Stimulated activated CD4-positive, alpha-beta T cell treated with anti-CD3 and anti-CD28 coated beads, Interleukin-1b, Interleukin-23, amount 100 ng/mL, for 24 hours (primary cell): ENCODE data around the gene MBD4.
"Not testable (repeated sequence)": the region's sequence is repeated elsewhere in the genome, so short reads cannot be mapped to it uniquely, and the experiment has no call there.

Experiments used
- DNase-seq, 4 experiments: peaks; one replicate each; pipeline ENCODE4 v3.0.0-alpha.2; 2020; ENCODE audit warnings: low read depth in 4 of 4, low spot score in 1 of 4

MBD4 gene

DNA sequence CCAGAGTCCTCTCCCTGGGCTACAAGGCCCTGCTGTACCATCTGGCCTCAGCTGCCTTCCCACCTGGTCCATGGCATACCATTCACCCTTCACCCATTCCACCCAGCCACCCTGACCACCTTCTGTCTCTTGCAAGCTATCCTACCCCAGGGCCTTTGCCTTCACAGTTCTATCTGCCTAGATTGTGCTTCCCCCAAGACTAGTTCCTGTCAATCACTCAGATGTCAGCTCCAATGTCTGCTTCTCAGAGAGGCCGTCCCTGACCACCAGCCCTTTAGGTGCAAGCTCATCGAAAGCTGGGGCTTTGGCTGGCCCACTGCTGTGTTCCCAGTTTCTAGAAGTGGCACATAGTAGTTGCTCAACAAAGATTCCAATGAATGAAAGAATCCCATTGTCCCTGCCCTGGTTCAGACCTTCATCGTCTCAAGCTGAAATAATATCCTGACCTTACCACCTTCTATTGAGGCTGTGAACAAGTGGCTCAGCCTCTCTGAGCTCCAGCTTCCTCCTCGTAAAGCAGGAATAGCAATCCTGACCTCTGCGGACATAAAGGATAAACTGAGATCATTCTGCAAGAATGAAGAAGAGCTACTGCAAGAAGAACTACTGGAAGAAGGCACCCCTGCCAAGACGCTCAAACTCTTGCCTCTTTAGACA is 27.1 kb downstream of the MBD4 start:
- no peak for DNase-seq

DNA sequence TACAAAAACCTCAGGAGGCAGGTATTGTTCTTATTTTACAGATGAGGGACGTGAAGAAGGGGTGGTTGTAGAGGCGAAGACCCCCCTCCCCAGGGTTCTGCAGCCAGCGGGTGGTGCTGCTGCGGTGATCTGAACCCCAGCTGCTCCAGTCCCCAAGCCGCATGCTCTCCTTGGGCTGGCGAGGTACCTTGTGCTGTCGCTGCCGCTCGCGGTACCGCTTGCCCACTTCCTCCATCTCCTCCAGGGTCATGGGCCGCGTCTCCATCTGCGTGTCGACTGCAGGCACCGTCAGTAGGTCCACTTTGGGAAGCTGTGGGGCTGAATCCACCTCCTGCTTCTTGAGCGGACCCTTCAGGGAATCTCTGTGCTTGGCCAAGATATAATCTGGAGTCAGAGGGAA is 28.8 kb downstream of the MBD4 start:
- DNase-seq, result no peak

DNA sequence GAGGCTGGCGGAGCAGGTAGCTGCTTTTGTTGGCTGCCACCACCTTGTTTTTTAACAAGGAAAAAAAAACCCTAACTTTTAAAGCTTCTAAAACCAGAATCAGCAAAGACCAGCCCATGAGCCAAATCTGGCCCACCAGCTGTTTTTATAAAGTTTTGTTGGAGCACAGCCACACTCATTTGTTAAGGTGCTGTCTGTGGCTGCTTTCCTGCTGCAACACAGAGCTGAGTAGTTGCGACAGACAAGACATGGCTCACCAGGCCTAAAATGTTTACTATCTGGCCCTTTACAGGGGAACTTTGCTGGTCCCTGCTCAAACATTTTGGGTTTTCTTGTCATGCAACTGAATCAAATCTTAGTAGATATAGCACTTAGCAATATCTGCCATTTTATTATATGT is 30.2 kb downstream of the MBD4 start:
- DNase-seq, result no peak

DNA sequence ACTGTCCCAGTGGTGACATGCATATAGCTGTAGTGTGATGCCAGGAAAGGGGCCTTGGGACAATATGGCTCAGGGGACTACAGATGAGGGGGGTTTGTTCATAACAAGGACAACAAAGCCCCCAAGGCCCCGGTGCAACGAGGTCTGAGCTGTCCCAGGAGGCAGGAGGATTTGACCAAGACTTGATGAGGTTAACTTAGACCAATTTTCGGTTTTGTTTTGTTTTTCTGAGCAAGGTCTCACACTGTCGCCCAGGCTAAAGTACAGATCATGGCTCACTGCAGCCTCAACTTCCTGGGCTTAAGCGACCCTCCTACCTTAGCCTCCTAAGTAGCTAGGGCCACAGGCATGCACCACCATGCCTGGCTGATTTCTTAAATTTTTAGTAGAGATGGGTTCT is 35.1 kb downstream of the MBD4 start:
- DNase-seq, result no peak

DNA sequence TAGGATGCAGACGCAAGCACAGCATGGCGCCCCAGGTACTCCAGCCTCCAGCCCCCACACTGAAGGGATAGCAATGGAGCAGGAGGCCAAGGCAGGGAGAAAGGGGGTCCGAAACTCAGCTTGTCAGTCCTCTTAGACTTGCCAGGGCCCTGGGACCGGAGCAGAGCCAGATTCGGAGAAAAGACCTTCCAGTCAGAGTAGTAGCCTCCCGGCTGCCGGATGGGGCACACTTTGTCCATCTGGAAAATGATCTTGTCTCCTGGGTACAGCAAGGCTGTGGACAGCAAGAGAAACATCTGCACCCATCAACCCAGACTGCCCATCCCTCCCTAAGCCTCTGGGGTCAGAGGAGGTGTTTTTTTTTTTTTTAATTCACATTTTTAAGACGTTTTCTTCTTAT is 35.6 kb downstream of the MBD4 start:
- DNase-seq, result no peak

DNA sequence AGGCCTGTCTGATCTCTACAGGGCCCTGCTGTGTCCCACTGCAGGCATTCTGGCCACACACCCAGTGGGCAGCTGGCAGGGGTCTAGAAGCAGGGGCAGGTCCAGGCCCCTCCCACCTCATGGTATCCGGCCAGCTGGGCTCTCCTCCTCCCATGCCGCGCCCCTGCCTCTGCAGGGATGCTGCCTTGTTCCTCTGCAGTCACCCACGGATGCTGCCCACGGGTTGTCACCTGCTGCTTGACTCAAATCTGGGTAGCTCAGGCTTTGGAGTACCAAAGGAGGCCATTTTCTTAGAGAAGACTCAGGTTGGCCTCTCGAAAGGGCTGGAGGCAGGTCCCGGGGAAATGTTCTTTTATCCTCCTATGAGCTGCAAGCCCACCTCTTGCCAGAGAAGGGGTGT is 36.3 kb downstream of the MBD4 start:
- no peak for DNase-seq

DNA sequence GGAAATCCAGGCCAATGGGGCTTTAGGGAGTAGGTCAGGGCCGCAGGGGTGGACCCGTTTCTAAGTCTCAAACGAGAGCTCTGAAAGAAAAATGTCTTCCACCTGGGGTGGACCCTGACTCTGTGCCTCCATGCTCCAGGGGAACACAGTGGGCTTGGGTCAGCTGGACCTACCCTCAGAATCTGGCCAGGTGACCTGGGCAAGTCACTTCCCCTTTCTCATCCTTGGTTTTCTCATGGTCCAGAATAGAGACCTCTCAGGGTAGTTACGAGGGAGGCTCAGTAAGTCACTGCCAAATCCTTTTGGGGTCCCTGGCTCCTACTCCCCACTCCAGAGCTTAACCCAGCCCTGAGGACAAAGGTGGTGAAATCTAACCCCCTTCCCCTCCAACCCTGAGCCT is 37.1 kb downstream of the MBD4 start:
- DNase-seq, result no peak

DNA sequence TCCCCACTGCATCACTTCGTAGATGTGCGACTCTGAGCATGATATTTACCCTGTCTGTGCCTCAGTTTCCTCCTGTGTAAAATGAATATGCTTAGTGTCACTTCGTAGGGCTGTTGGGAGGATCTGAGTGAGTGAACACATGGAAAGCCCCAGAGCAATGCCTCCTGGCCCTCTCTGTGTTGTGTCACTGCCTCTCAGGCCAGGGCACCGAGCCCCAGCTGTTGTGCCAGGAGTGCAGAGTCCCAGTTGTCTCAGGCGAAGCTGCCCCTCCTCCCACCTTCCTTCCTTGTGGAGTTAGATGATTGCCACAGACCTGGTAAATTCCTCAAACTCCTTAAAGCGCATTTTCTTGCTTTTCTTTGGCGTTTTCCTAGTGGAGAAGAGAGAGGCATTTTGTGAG is 37.5 kb downstream of the MBD4 start:
- DNase-seq, result no peak

DNA sequence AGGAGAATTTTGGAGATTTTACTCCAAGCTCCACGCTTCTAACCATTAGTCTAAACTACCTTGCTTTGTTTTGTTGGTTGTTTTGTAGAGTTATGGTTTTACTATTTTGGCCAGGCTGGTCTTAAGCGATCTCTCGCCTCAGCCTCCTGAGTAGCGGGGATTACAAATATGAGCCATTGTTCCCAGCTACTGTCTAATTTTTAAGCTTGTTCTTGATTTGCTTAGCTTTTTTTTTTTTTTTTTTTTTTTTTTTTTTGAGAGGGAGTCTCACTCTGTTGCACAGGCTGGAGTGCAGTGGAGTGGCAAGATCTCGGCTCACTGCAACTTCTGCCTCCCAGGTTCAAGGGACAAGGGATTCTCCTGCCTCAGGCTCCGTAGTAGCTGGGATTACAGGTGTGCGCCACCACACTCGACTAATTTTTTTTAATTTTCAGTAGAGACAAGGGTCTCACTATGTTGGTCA is 39.8 kb downstream of the MBD4 start:
- no peak for DNase-seq

DNA sequence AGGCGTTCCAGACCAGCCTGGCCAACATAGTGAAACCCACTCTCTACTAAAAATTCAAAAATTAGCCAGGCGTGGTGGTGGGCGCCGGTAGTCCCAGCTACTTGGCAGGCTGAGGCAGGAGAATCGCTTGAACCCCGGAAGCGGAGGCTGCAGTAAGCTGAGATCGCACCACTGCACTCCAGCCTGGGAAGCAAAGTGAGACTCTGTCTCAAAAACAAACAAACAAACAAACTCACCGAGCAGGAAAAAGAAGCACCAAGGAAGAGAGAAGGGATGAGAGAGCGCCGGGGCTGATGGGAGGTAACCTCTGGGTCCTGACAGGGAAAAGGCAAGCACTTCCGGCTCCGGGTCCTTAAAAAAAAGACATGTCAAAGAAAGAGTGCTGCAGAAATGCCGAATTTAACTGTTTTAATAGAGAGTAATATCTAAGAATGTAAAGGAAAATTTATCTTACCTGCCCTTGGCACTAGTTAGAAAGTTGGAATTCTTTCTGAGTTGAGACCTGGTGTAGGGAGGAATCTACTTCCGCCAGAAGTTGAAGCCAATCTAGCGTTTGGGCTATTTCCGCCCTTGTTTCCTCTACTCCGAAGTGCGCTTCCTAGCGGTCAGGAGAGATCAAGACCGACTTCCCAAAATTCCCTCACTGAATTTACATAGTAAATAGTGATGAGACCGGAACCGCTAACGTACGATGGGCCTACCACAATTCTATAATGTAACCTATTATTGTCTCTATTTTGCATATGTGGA is 40.4 kb downstream of the MBD4 start:
- peak; percentile 42 to 54 (median 46) for DNase-seq

DNA sequence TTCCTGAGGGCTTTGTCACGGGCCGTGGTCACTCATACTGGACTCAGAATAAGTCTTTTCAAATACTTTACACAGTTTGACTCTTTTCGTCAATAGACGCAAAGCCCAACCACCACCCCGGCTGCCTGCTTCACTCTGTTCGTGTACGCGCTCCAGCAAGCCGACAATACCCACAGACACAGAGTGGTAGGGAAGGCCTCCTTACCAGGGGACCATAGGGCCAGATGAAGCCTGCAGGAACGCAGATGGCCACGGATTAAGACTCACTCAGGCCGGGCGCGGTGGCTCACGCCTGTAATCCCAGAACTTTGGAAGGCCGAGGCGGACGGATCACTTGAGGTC is 41.0 kb downstream of the MBD4 start:
- no peak for DNase-seq

DNA sequence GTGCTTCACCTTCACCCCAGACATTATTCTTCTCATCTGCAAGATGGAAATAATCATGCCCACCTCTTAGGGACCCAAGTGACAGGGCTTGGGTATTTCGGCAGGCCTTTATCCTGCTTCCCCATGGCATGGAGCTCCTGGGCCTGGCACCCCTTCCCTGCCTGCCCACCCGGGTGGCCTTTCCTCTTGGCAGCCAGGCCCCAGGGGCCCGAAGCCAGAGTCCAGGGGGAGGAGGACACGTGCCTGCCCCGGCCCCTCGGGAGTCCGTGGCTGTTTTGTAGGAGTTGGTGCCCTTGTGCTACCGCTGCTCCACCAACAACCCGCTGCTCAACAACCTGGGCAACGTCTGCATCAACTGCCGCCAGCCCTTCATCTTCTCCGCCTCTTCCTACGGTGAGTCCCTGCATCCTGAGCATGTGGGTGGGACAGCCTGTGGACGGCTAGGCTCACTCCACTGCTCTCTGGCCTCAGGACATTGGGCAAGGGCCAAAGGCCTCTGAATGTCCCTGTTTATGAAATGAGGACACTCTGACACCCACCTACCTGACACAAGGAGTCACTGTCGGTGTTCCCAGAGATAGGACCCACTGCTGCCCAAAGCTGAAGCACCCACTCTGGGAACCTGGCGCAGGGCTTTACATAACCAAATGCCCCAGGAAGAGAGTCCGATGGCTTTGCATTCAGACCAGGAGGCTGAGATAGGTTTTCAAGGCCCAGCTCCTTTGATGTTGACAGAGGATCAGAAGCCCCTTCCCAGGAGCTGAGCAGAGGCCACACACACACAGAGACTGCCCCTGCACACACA is 45.8 kb downstream of the MBD4 start:
- DNase-seq, result not testable (repeated sequence)

DNA sequence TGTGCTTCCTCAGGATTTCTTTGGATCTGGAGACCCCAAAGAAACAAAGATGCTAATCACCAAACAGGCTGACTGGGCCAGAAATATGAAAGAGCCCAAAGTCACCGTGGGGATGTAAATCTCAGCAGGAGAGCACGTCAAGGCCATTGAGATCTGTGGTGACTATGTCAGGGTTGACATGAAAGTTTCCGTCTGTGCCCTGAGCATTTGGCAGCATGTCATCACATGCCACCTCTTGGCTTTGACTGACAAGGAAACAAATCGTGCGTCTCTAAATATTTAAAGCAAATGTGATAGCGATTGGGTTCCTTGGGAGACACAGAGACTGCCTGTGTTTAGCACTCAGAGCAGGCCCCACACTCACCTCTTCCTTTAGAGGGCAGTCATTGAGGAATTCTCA is 46.5 kb downstream of the MBD4 start:
- no peak for DNase-seq

DNA sequence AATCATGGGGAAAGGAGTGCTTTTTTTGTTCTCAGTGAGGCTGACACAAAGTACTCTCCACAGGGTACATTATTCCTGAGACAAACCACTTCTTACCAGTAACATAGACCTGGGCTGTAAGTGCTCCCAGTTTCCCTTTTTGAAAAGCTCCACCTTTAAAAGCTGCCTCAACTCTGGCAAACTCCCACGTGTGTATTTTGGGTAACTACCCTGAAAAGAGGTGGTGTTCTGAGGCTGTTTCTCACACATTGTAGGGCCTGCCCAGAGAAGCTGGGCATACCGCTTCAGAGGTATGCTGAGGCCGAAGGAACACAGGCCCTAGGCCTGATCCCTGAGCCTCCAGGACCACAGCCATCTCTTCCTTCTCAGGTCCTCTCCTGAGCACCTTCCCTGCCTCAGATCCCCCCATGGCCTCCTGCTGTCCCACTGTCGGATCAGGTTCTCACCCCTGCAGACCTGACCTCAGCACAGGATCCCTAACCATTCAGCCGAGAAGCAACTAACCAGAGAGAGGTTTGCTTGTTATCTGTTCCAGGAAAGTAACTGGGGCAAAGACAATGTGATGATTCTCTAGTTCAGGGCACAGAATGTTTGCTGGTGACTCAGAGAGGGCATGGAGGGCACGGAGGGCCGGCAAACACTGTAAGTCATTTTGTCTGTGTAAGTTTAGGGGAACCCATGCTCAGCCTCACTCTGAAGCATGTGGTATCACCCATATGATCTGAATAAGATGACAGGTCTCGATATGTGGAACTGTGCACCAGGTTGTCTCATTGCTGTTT is 47.5 kb downstream of the MBD4 start:
- not testable (repeated sequence) for DNase-seq

DNA sequence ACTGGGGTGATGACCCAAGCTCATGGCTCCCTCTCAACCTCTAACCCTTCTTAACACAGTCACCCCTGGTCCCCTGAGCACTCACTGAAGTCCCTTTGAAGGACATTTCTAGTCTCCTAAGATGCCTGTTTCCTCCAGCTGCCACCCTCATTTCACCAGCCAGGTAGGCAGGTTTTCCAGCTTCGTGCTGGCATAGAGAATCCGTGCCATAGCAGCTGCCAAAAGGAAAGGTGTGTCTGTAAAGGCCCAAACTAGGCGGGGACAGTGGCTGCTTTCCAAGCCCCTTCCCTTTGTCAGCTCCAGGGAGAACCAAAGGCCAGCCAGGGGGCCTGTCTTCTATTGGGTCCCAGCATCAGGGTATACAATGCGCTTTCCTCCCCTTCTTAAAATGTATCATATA is 48.2 kb downstream of the MBD4 start:
- DNase-seq, result not testable (repeated sequence)

DNA sequence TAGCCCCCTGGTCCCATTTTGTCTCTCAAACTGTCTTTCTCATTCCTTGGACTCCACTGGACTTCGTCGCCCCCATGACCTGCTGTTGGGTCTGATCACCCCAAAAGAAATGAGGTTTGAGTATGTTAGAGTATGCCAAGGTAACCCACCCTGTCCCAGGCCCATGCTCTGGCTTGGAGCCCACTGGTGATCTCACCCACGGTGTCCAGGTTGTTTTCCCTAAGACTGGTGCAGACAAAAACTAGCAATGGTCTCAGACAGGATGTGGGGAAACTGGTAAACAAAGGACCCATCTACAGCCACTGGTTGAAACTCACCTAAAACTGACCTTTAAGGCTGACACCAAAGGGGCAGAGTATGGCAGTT is 50.2 kb downstream of the MBD4 start:
- no peak for DNase-seq

DNA sequence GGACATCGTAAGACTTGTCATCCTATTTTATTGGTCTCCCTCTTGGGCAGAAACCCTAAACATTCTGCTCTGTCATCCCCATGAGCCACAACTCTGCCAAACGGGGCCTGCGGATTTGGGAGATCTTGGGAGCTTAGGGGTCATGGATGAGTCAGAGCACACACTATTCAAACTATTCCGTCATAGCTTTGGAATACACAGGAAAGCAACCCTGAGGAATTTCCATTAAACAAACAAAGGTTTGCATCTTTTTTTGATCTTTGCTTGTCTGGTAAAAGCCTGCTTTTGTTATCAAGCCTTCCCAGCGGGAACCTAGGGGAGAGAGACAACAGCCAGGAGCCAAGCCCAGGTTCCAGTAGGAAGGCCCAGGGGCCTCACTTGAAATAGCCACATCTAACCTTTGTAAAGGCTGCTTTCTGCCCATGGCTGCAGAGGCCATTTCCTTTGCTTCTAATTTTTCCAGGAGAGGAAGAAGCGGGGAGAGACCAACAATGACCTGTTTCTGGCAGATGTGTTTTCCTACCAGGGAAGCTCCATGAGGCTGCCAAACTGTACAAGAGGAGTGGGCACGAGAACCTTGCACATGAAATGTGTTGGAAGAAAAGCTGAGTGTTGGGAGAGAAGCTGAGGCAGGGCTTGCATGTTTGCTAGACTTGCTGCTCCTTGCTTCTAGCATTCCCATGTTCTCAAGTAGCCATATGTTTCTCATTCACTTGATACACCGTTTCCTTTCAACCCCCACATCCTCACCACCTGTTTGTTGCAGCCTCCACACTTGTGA is 50.8 kb downstream of the MBD4 start:
- not testable (repeated sequence) for DNase-seq

DNA sequence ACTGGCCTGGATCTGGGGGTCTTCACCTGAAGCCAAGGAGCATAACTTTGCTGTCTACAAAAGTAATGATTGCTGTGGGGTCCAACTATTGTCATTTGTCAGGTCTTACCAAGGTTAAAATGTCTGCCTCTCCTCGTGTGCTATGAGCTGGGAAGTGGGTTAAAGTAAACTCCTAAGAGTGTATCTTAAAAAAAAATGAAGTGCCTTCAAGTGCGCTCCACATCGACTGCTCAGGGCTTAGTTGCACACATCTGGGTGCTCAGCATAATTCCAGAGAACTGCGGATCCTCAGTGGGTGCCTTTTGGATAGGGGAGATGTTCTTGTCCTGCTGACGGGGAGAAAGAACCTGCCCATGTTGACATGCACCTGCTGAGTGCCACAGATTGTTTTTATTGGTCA is 52.3 kb downstream of the MBD4 start:
- no peak for DNase-seq

DNA sequence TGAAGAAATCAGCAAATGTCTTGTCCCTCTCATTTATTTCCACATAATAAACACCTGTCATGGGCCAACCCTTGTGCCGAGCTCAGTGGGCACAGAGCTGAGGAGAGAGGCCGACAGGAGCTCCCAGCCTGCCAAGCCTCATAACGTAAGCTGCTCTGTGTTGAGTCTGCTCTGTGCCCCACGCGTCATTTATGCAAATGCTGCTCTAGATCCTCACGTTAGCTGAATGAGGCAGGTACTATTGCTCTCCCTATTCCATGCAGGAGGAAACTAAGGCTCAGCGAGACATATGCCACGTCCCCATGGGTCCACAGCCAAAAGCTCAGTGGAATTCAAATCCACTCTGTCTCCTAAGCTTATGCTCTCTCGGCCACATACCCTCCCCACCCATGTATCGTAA is 52.8 kb downstream of the MBD4 start:
- no peak for DNase-seq

DNA sequence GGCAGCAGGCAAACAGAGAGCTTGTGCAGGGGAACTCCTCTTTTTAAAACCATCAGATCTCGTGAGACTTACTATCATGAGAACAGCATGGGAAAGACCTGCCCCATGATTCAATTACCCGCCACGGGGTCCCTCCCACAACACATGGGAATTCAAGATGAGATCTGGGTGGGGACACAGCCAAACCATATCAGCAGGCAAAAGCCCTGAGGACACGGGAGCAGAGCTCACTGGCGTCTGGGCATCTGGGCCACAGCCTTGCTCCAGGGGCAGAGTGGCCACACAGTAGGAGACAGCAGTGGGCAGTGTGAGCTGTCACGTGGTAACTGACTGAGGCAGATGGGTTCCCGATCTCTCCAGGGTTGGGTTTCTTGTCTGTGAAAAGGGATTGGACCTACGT is 54.2 kb downstream of the MBD4 start:
- not testable (repeated sequence) for DNase-seq
